PC-3 (cell line): ENCODE results near the gene ZNF638. TPM values are rescaled to one million over a fixed set of nuclear protein-coding genes. Genes with fewer than 3 reads are reported as not detected.

Source experiments
- ATAC-seq: fragments of 200-7000 bp; cut with Tn5 transposase; 2 replicates; pipeline ENCODE4 v1.9.1; 2020; ENCODE audit warnings: mild to moderate bottlenecking, moderate library complexity
- BruUV-seq: library from RNA; stranded (reverse); fragments of 400-500 nt; replicated peaks from 2 replicates; lab custom pipeline; 2021; lab: Mats Ljungman, UMichigan
- CTCF ChIA-PET: fragments of 300-600 bp; sonication (Branson Sonifier 250); formaldehyde crosslinking; loops from one replicate; lab custom pipeline; 2022; ENCODE audit warnings: antibody characterized with exemption; lab: Charles Lee
- POLR2A ChIA-PET: fragments of 300-600 bp; sonication (Branson Sonifier 250); formaldehyde crosslinking; loops from one replicate; lab custom pipeline; 2022; ENCODE audit warnings: antibody characterized with exemption; ENCODE audit not compliant: unreplicated experiment; lab: Charles Lee
- DNase-seq: peaks from one replicate; pipeline ENCODE4 v3.0.0-alpha.2; 2015
- H2AFZ ChIP-seq: fragments of 300-600 bp; sonication (generic); 2 replicates; pipeline ENCODE4 v1.6.0; 2016; ENCODE audit warnings: antibody characterized with exemption, low read length
- H3F3A ChIP-seq: fragments of 300-600 bp; sonication (generic); one replicate; pipeline ENCODE4 v1.6.0; 2017; ENCODE audit warnings: antibody characterized with exemption, low read length, control low read depth, mild to moderate bottlenecking; ENCODE audit not compliant: unreplicated experiment
- H3K27ac ChIP-seq: fragments of 300-600 bp; sonication (generic); 2 replicates; pipeline ENCODE4 v1.5.1; 2016; ENCODE audit warnings: mild to moderate bottlenecking, low read length
- H3K27me3 ChIP-seq: fragments of 300-600 bp; sonication (generic); 2 replicates; pipeline ENCODE4 v1.6.1; 2016; ENCODE audit warnings: low read length, mixed read lengths
- H3K36me3 ChIP-seq: fragments of 300-600 bp; sonication (generic); 2 replicates; pipeline ENCODE4 v1.6.1; 2016; ENCODE audit warnings: low read depth, mixed run types, low read length, mixed read lengths
- H3K4me1 ChIP-seq: fragments of 300-600 bp; sonication (generic); 2 replicates; pipeline ENCODE4 v1.5.1; 2016; ENCODE audit warnings: low read length; ENCODE audit not compliant: insufficient read depth
- H3K4me2 ChIP-seq: fragments of 300-600 bp; sonication (generic); 2 replicates; pipeline ENCODE4 v1.6.0; 2016; ENCODE audit warnings: low read length
- H3K4me3 ChIP-seq: fragments of 300-600 bp; sonication (generic); 2 replicates; pipeline ENCODE4 v1.5.1; 2016; ENCODE audit warnings: mild to moderate bottlenecking, low read length, mixed read lengths
- H3K79me2 ChIP-seq: fragments of 300-600 bp; sonication (generic); 2 replicates; pipeline ENCODE4 v1.6.1; 2017; ENCODE audit warnings: low read length, mixed read lengths
- H3K9ac ChIP-seq: fragments of 300-600 bp; sonication (generic); 2 replicates; pipeline ENCODE4 v1.6.0; 2016; ENCODE audit warnings: mild to moderate bottlenecking, low read length
- H3K9me2 ChIP-seq: fragments of 300-600 bp; sonication (generic); replicated peaks from 2 replicates; pipeline ENCODE4 v1.6.1; 2016; ENCODE audit warnings: mixed run types, low read length, mixed read lengths
- H3K9me3 ChIP-seq: fragments of 300-600 bp; sonication (generic); 2 replicates; pipeline ENCODE4 v1.6.1; 2016; ENCODE audit warnings: low read length, mixed read lengths
- H4K20me1 ChIP-seq: fragments of 300-600 bp; sonication (generic); 2 replicates; pipeline ENCODE4 v1.6.1; 2016; ENCODE audit warnings: low read length, mixed read lengths
- CTCF ChIP-seq: fragments of 300-600 bp; sonication (generic); conservative IDR thresholded peaks from 2 replicates; pipeline ENCODE4 v1.5.1; 2017; ENCODE audit warnings: antibody characterized with exemption, low read depth, mild to moderate bottlenecking, low read length
- EZH2 ChIP-seq: fragments of 300-600 bp; sonication (generic); IDR thresholded peaks from one replicate; pipeline ENCODE4 v1.6.1; 2017; ENCODE audit warnings: antibody characterized with exemption, mild to moderate bottlenecking, low read length; ENCODE audit not compliant: unreplicated experiment
- EZH2phosphoT487 ChIP-seq: fragments of 300-600 bp; sonication (generic); IDR thresholded peaks from 2 replicates; pipeline ENCODE4 v1.6.1; 2018; ENCODE audit warnings: mild to moderate bottlenecking, antibody characterized with exemption, low read length, borderline replicate concordance
- intact Hi-C: fragments of 100-400 bp; cut with micrococcal nuclease; formaldehyde crosslinking; loops from 2 replicates; pipeline ENCODE4 v1.9.0; 2023
- total RNA-seq: library from RNA; depleted of rRNA; stranded (reverse); fragments of >200 nt; gene quantifications from 2 replicates; pipeline ENCODE4 v1.2.3, GENCODE V29; 2014

The ZNF638 gene
- total RNA-seq, 1 experiment from 2014 or later, result 93.2 TPM

DNA sequence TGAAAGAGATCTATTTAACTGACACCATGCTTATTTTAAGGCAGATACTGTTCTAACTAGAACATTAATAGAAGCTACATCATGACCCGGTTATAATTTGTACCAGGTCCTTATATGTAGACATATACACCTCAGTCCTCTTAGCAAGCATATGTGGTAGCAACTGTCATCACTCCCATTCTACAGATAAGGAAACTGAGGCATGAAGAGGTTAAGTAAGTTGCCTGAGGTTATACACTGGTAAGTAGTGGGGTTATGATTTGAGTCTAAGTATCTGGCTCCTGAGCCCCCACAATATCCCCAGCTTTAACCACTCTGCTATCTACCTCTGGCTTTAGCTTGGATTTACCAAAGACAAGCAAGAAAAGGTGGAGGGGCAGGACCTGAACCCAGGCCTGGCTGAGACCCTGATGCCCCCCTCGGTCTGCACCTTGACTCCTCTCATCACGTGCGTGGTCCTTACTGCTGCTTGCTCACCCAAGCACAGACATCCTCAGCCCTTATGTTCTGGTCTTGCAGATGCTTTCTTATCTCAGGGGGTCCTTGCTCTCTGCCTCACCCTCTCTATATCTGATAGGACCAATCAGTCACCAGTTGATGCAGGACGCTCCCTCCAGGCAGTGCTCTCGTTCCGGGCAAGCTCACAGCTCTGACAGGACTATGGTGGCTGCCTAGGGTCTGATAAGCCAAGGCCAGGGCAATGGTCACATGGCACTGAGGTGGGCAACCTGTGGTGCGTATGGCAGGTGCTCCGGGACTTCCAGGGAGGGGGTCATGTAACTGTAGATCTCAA is 125.7 kb downstream of the ZNF638 start:
- no peak overlapping the region for H3K4me2 ChIP-seq
- no TSS peak for BruUV-seq
- no peak overlapping the region for H3K9ac ChIP-seq
- ChIA-PET POLR2A (no interaction called here), CTCF (no interaction called here)
- no peak for TF ChIP-seq EZH2
- no peak for TF ChIP-seq EZH2phosphoT487
- TF ChIP-seq CTCF, result no peak
- no peaks in the 10 kb centered on the region for H3K79me2 ChIP-seq
- intact Hi-C loops, result no loop called here
- peaks cover 31% of the 10 kb centered on the region for H3K4me1 ChIP-seq
- H3K36me3 ChIP-seq, result no peaks in the 10 kb centered on the region
- H3F3A ChIP-seq, result no peaks in the 10 kb centered on the region
- no peaks in the 10 kb centered on the region for H3K9me3 ChIP-seq
- no peaks in the 10 kb centered on the region for H3K9me2 ChIP-seq
- no peak overlapping the region for H2AFZ ChIP-seq
- H3K4me3 ChIP-seq, result no peak overlapping the region
- ATAC-seq, result no peak
- H4K20me1 ChIP-seq, result no peaks in the 10 kb centered on the region
- no peak overlapping the region for H3K27ac ChIP-seq
- no peaks in the 10 kb centered on the region for H3K27me3 ChIP-seq
- no peak for DNase-seq

DNA sequence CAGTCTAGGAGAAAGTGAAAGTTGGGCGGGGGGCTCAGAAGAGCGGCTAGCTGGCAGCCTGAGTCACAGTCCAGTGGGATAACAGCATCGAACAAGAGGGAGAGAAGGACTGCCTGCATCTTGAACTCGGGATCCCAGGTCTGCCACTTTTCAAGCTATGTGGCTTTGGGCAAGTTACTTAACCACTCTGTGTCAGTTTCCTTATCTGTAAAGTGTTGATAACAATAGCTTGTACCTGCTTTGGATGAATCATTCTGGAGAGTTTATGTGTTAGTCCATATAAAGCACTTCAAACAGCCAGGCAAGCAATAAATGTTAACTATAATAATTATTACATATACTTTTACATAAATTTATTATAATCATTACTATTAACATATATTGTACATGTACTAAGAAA is 126.3 kb downstream of the ZNF638 start:
- no peaks in the 10 kb centered on the region for H3K9me3 ChIP-seq
- no TSS peak for BruUV-seq
- no peaks in the 10 kb centered on the region for H4K20me1 ChIP-seq
- DNase-seq (no peak), ATAC-seq (no peak)
- no peaks in the 10 kb centered on the region for H3K27me3 ChIP-seq
- no peaks in the 10 kb centered on the region for H3K79me2 ChIP-seq
- TF ChIP-seq EZH2 (no peak), EZH2phosphoT487 (no peak)
- ChIA-PET POLR2A (no interaction called here), CTCF (no interaction called here)
- no peaks in the 10 kb centered on the region for H3K36me3 ChIP-seq
- no peak overlapping the region for H3K9ac ChIP-seq
- H3K4me3 ChIP-seq, result no peak overlapping the region
- H3K27ac ChIP-seq, result no peak overlapping the region
- H3K9me2 ChIP-seq, result no peaks in the 10 kb centered on the region
- no peaks in the 10 kb centered on the region for H3F3A ChIP-seq
- no peak overlapping the region for H2AFZ ChIP-seq
- H3K4me2 ChIP-seq, result no peak overlapping the region
- peaks cover 25% of the 10 kb centered on the region; the same call in 1 of the 2 replicates for H3K4me1 ChIP-seq
- intact Hi-C loops, result no loop called here

DNA sequence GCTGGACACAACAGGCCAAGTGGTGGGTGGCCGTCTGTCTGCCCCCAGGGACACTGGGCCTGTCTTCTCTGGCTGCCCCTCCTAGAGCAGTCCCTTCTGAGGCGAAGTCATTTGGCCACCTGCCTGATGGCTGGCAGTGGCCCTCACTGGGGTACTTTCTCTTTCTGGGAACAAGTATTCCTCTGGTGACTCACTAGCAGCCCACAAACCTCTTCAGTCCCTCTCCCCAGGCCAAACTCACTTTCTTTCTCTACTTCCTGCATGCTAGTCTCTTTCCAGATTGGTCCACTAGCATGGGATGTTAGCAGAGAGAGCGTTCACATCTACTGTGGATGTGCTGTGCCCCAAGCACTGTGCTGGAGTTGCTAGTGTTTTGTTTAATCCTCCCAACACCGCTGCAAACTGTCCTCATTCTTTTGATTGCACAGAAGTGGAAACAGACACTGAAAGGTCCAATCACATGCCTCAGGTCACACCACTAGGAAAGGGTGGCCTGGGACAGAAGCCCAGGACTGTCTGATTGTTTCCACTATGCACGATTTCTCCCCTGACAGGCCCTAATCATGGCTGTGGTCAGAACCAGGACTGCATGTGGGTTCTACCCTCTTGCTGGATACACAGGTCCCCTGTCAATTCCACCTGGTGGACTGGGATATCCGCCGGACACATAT is 127.0 kb downstream of the ZNF638 start:
- DNase-seq (peak; percentile 35), ATAC-seq (no peak)
- no peaks in the 10 kb centered on the region for H3K9me2 ChIP-seq
- no TSS peak for BruUV-seq
- H3K9me3 ChIP-seq, result no peaks in the 10 kb centered on the region
- intact Hi-C loops, result no loop called here
- H3K4me1 ChIP-seq, result peaks cover 21% of the 10 kb centered on the region; the same call in 1 of the 2 replicates
- H3K4me3 ChIP-seq, result no peak overlapping the region
- ChIA-PET POLR2A (no interaction called here), CTCF (no interaction called here)
- no peak overlapping the region for H3K27ac ChIP-seq
- no peaks in the 10 kb centered on the region for H4K20me1 ChIP-seq
- H3K4me2 ChIP-seq, result no peak overlapping the region
- H2AFZ ChIP-seq, result no peak overlapping the region
- H3K79me2 ChIP-seq, result no peaks in the 10 kb centered on the region
- no peak overlapping the region for H3K9ac ChIP-seq
- TF ChIP-seq EZH2 (no peak), EZH2phosphoT487 (no peak), CTCF (no peak)
- H3F3A ChIP-seq, result no peaks in the 10 kb centered on the region
- H3K27me3 ChIP-seq, result no peaks in the 10 kb centered on the region
- no peaks in the 10 kb centered on the region for H3K36me3 ChIP-seq
